Activated CD4-positive, alpha-beta T cell treated with anti-CD3 and anti-CD28 coated beads, Interleukin-2, amount 10 ng/mL, durations not matched to agents 7 days and 5 days (primary cell): Measurements from ENCODE around the gene PDE6B. TPM values are rescaled to one million over a fixed set of nuclear protein-coding genes. Genes with fewer than 3 reads are reported as not detected.
A peak's percentile ranks its signal among the peaks of the same experiment; 100 is the strongest.
"Not testable (repeated sequence)": the region's sequence is repeated elsewhere in the genome, so short reads cannot be mapped to it uniquely, and the experiment has no call there.

ENCODE experiments used
- CTCF ChIA-PET: fragments of 350-600 bp; sonication (Branson Sonifier 250); formaldehyde crosslinking; loops from one replicate; lab custom pipeline; 2021; ENCODE audit warnings: antibody characterized with exemption; lab: Charles Lee
- POLR2A ChIA-PET: fragments of 350-600 bp; sonication (Branson Sonifier 250); formaldehyde crosslinking; loops from one replicate; lab custom pipeline; 2021; ENCODE audit warnings: antibody characterized with exemption; lab: Charles Lee
- DNase-seq: peaks from one replicate; pipeline ENCODE4 v3.0.0-alpha.2; 2020
- H3K27ac Mint-ChIP-seq: one replicate; pipeline ENCODE4 v1.8.0; 2021; ENCODE audit warnings: mild to moderate bottlenecking, moderate library complexity, mixed read lengths
- H3K27me3 Mint-ChIP-seq: one replicate; pipeline ENCODE4 v1.8.0; 2021; ENCODE audit warnings: mixed read lengths
- H3K36me3 Mint-ChIP-seq: one replicate; pipeline ENCODE4 v1.8.0; 2021; ENCODE audit warnings: low read depth, mixed read lengths
- H3K4me1 Mint-ChIP-seq: one replicate; pipeline ENCODE4 v1.8.0; 2021; ENCODE audit warnings: mixed read lengths
- H3K4me3 Mint-ChIP-seq: one replicate; pipeline ENCODE4 v1.8.0; 2021; ENCODE audit warnings: mild to moderate bottlenecking, moderate library complexity, mixed read lengths
- H3K9me3 Mint-ChIP-seq: one replicate; pipeline ENCODE4 v1.8.0; 2021; ENCODE audit warnings: mixed read lengths
- total RNA-seq, 2 experiments: library from RNA; stranded (reverse); gene quantifications; one replicate each; pipeline ENCODE4 v1.2.3, GENCODE V29; 2021

Gene PDE6B
- total RNA-seq, 2 experiments from 2014 or later, result 15.9 to 18.7 TPM

- H3K4me3 Mint-ChIP-seq, result no peak overlapping the region
- no peaks in the 10 kb centered on the region for H3K36me3 Mint-ChIP-seq
- POLR2A ChIA-PET, result no interaction called here
- no peak for DNase-seq
- H3K4me1 Mint-ChIP-seq, result no peaks in the 10 kb centered on the region
- CTCF ChIA-PET, result no interaction called here
- peak overlapping the region; percentile 13 for H3K27ac Mint-ChIP-seq
- peaks cover 14% of the 10 kb centered on the region for H3K9me3 Mint-ChIP-seq
- H3K27me3 Mint-ChIP-seq, result no peaks in the 10 kb centered on the region
Observed at GRCh38 chr4:629915-630641, 4.7 kb downstream of the PDE6B start.

GRCh38 chr4:630656-631055 lies 5.3 kb downstream of the PDE6B start:
- Mint-ChIP-seq H3K36me3 (no peaks in the 10 kb centered on the region), H3K4me3 (no peak overlapping the region), H3K9me3 (peaks cover 14% of the 10 kb centered on the region), H3K27me3 (no peaks in the 10 kb centered on the region), H3K4me1 (no peaks in the 10 kb centered on the region), H3K27ac (no peak overlapping the region)
- no peak for DNase-seq
- ChIA-PET POLR2A (no interaction called here), CTCF (no interaction called here)

- Mint-ChIP-seq H3K4me3 (no peak overlapping the region), H3K36me3 (no peaks in the 10 kb centered on the region), H3K27me3 (no peaks in the 10 kb centered on the region), H3K9me3 (peaks cover 14% of the 10 kb centered on the region), H3K27ac (no peak overlapping the region), H3K4me1 (no peaks in the 10 kb centered on the region)
- no peak for DNase-seq
- CTCF ChIA-PET, result no interaction called here
- POLR2A ChIA-PET, result no interaction called here
Observed at GRCh38 chr4:632196-632790, 6.9 kb downstream of the PDE6B start.

GRCh38 chr4:632926-633325 lies 7.6 kb downstream of the PDE6B start:
- Mint-ChIP-seq H3K4me3 (no peak overlapping the region), H3K27ac (no peak overlapping the region), H3K36me3 (no peaks in the 10 kb centered on the region), H3K9me3 (peaks cover 14% of the 10 kb centered on the region), H3K27me3 (no peaks in the 10 kb centered on the region), H3K4me1 (no peaks in the 10 kb centered on the region)
- no peak for DNase-seq
- ChIA-PET POLR2A (no interaction called here), CTCF (no interaction called here)

GRCh38 chr4:633406-633805 lies 8.0 kb downstream of the PDE6B start:
- no peak for DNase-seq
- H3K27me3 Mint-ChIP-seq, result no peaks in the 10 kb centered on the region
- no peaks in the 10 kb centered on the region for H3K36me3 Mint-ChIP-seq
- peaks cover 14% of the 10 kb centered on the region for H3K9me3 Mint-ChIP-seq
- ChIA-PET CTCF (no interaction called here), POLR2A (no interaction called here)
- no peak overlapping the region for H3K27ac Mint-ChIP-seq
- no peaks in the 10 kb centered on the region for H3K4me1 Mint-ChIP-seq
- H3K4me3 Mint-ChIP-seq, result no peak overlapping the region

GRCh38 chr4:633976-634598 lies 8.7 kb downstream of the PDE6B start:
- no peak for DNase-seq
- Mint-ChIP-seq H3K27me3 (no peaks in the 10 kb centered on the region), H3K36me3 (no peaks in the 10 kb centered on the region), H3K9me3 (peaks cover 14% of the 10 kb centered on the region), H3K27ac (no peak overlapping the region), H3K4me3 (no peak overlapping the region), H3K4me1 (no peaks in the 10 kb centered on the region)
- POLR2A ChIA-PET, result no interaction called here
- CTCF ChIA-PET, result no interaction called here

- Mint-ChIP-seq H3K27me3 (no peaks in the 10 kb centered on the region), H3K4me3 (no peak overlapping the region), H3K4me1 (no peaks in the 10 kb centered on the region), H3K27ac (no peak overlapping the region), H3K9me3 (peaks cover 14% of the 10 kb centered on the region), H3K36me3 (no peaks in the 10 kb centered on the region)
- DNase-seq, result no peak
- ChIA-PET POLR2A (no interaction called here), CTCF (no interaction called here)
Observed at GRCh38 chr4:634599-634985, 9.2 kb downstream of the PDE6B start.

- CTCF ChIA-PET, POLR2A ChIA-PET, H3K4me3 Mint-ChIP-seq, DNase-seq, H3K27ac Mint-ChIP-seq, H3K4me1 Mint-ChIP-seq, H3K27me3 Mint-ChIP-seq, H3K36me3 Mint-ChIP-seq: not testable (repeated sequence)
- peaks cover 14% of the 10 kb centered on the region for H3K9me3 Mint-ChIP-seq
Observed at GRCh38 chr4:635066-635835, 9.9 kb downstream of the PDE6B start.

GRCh38 chr4:635851-636627 lies 10.7 kb downstream of the PDE6B start:
- no peaks in the 10 kb centered on the region for H3K36me3 Mint-ChIP-seq
- no peak for DNase-seq
- peaks cover 12% of the 10 kb centered on the region for H3K9me3 Mint-ChIP-seq
- CTCF ChIA-PET, result no interaction called here
- H3K27ac Mint-ChIP-seq, result no peak overlapping the region
- H3K27me3 Mint-ChIP-seq, result no peaks in the 10 kb centered on the region
- POLR2A ChIA-PET, result no interaction called here
- no peak overlapping the region for H3K4me3 Mint-ChIP-seq
- H3K4me1 Mint-ChIP-seq, result no peaks in the 10 kb centered on the region

GRCh38 chr4:636628-637159 lies 11.3 kb downstream of the PDE6B start:
- H3K27ac Mint-ChIP-seq, result no peak overlapping the region
- H3K4me1 Mint-ChIP-seq, result no peaks in the 10 kb centered on the region
- no peaks in the 10 kb centered on the region for H3K36me3 Mint-ChIP-seq
- H3K4me3 Mint-ChIP-seq, result no peak overlapping the region
- peaks cover 9% of the 10 kb centered on the region for H3K9me3 Mint-ChIP-seq
- POLR2A ChIA-PET, result no interaction called here
- DNase-seq, result no peak
- H3K27me3 Mint-ChIP-seq, result no peaks in the 10 kb centered on the region
- CTCF ChIA-PET, result no interaction called here

GRCh38 chr4:637536-638280 lies 12.3 kb downstream of the PDE6B start:
- Mint-ChIP-seq H3K36me3 (no peaks in the 10 kb centered on the region), H3K9me3 (peaks cover 4% of the 10 kb centered on the region), H3K27me3 (no peaks in the 10 kb centered on the region), H3K4me3 (no peak overlapping the region), H3K4me1 (no peaks in the 10 kb centered on the region), H3K27ac (no peak overlapping the region)
- DNase-seq, result no peak
- ChIA-PET CTCF (interaction anchor here (0.5 kb wide), 1 partner anchor 52 kb away, joined by 3 read pairs; no protein-coding TSS in a partner anchor), POLR2A (no interaction called here)

- POLR2A ChIA-PET, H3K4me1 Mint-ChIP-seq, H3K27ac Mint-ChIP-seq, H3K27me3 Mint-ChIP-seq, DNase-seq, H3K36me3 Mint-ChIP-seq, H3K4me3 Mint-ChIP-seq: not testable (repeated sequence)
- H3K9me3 Mint-ChIP-seq, result peaks cover 16% of the 10 kb centered on the region
- CTCF ChIA-PET, result interaction anchor here (1.5 kb wide), 1 partner anchor 95 kb away, joined by 4 read pairs; no protein-coding TSS in a partner anchor
Observed at GRCh38 chr4:642366-642765, 17.0 kb downstream of the PDE6B start.
